Lower leg skin (tissue), 4 donors: ENCODE results near the gene KRTAP2-4. TPM values are rescaled to one million over a fixed set of nuclear protein-coding genes. Genes with fewer than 3 reads are reported as not detected.

Source experiments
- DNase-seq, 2 donors: peaks; one replicate each; pipeline ENCODE4 v3.0.0-alpha.2; 2019; ENCODE audit warnings: low spot score in 2 of 2
- H3K4me3 ChIP-seq: fragments of 200-600 bp; sonication (generic); 2 replicates; pipeline ENCODE4 v1.5.1; 2017; ENCODE audit warnings: mild to moderate bottlenecking, low read depth; ENCODE audit not compliant: poor library complexity, severe bottlenecking
- POLR2A ChIP-seq, 2 donors: fragments of 450-650 bp; IDR thresholded peaks; one replicate each; pipeline ENCODE4 v1.6.1; 2016 to 2017; ENCODE audit warnings: antibody characterized with exemption in 2 of 2, mild to moderate bottlenecking in 1 of 2, moderate library complexity in 1 of 2
- WGBS, 2 donors: methylation state at CpG; one replicate each; pipeline ENCODE4 v1.1.5; 2018; 5-methylcytosine and 5-hydroxymethylcytosine counted together
- intact Hi-C: fragments of 100-400 bp; cut with DNase I; formaldehyde crosslinking; loops from one replicate; pipeline ENCODE4 v1.15.0; 2023; ENCODE audit warnings: low total_unique reads
- total RNA-seq, 4 donors: library from RNA; depleted of rRNA; stranded (reverse); fragments of >200 nt; gene quantifications; one replicate each; pipeline ENCODE4 v1.1.0, GENCODE V29; 2016
- TF ChIP-seq, protein P1 (sequence below), 3 donors: fragments of 450-650 bp; IDR thresholded peaks; one replicate each; pipeline ENCODE4 v1.5.1; 2016; ENCODE audit warnings: antibody characterized with exemption in 3 of 3, mild to moderate bottlenecking in 3 of 3, moderate library complexity in 2 of 3

The KRTAP2-4 gene
- total RNA-seq, 4 donors from 2014 or later = 61.4 TPM; not detected in 3

DNA sequence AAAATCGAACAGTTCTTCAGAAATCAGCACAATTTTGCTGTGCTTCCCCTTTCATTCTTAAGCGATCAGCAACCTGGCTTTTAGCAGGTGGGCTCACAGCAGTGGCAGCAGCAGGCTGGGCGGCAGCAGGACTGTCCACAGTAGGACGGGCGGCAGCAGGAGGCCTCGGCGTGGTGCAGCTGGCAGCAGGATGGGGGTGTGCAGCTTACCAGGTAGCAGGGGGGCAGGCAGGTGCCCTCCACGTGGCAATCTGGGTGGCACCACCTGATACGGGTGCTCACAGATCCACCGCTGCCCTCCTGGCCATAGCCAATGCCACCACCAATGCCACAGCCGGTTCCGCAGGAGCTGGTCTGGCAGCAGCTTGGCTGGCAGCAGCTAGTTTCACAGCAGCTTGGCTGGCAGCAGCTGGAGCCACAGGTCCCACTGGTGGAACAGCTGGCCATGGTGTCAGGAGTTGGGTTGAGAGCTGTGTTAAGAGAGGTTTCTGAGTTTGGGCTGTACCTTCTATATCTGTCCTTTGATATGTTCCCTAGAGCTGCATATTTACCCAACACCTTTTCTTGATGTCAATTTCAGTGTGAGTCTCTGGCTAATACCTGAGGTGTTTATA, 35.9 kb downstream of the KRTAP2-4 start, which contains the start of gene KRTAP1-4:
Gene KRTAP1-4 (minus strand): TSS at position 563 of the 613 bp plus-strand sequence. CDS start 117 bp downstream, at position 446.
- TF ChIP-seq POLR2A (IDR thresholded peaks at IDR 0.05) = no peak
- TF ChIP-seq, protein P1, sequence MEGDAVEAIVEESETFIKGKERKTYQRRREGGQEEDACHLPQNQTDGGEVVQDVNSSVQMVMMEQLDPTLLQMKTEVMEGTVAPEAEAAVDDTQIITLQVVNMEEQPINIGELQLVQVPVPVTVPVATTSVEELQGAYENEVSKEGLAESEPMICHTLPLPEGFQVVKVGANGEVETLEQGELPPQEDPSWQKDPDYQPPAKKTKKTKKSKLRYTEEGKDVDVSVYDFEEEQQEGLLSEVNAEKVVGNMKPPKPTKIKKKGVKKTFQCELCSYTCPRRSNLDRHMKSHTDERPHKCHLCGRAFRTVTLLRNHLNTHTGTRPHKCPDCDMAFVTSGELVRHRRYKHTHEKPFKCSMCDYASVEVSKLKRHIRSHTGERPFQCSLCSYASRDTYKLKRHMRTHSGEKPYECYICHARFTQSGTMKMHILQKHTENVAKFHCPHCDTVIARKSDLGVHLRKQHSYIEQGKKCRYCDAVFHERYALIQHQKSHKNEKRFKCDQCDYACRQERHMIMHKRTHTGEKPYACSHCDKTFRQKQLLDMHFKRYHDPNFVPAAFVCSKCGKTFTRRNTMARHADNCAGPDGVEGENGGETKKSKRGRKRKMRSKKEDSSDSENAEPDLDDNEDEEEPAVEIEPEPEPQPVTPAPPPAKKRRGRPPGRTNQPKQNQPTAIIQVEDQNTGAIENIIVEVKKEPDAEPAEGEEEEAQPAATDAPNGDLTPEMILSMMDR (IDR thresholded peaks at IDR 0.05) = no peak
- 77 to 89% methylated on average over 10 to 12 of the region's 12 CpGs for WGBS, 2 donors
- intact Hi-C loops = no loop called here
- H3K4me3 ChIP-seq = no peak within 1 kb of the TSS
- DNase-seq = no peak

DNA sequence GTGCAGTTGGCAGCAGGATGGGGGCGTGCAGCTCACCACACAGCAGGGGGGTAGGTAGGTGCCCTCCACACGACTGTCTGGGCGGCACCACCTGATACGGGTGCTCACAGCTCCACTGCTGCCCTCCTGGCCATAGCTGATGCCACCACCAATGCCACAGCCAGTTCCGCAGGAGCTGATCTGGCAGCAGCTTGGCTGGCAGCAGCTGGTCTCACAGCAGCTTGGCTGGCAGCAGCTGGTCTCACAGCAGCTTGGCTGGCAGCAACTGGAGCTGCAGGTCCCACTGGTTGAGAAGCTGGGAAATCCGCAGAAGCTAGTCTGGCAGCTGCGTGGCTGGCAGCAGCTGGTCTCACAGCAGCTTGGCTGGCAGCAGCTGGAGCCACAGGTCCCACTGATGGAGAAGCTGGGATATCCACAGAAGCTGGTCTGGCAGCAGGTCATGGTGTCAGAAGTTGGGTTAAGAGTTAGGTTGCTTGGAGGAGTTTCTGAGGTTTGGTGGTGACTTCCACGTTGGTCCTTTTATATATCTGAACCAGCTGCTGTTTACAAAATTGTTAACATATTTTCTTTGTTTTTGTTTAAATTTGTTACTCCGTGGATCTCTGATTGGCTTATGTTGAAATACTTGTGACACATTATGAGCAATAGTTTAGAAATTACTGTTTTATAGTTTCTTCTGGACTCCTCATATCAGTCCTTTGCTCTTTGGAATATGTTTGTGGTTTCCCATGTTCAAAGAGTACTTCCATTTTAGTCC, 38.8 kb downstream of the KRTAP2-4 start, which contains the start of gene KRTAP1-5:
Gene KRTAP1-5 (minus strand): TSS at position 494 of the 757 bp plus-strand sequence. CDS start 53 bp downstream, at position 441.
- H3K4me3 ChIP-seq = no peak within 1 kb of the TSS
- 38 to 43% methylated on average over 5 to 9 of the region's 9 CpGs for WGBS, 2 donors
- no peak for TF ChIP-seq POLR2A (IDR thresholded peaks at IDR 0.05)
- TF ChIP-seq, protein P1 (IDR thresholded peaks at IDR 0.05) = no peak
- intact Hi-C loops = no loop called here
- no peak for DNase-seq

DNA sequence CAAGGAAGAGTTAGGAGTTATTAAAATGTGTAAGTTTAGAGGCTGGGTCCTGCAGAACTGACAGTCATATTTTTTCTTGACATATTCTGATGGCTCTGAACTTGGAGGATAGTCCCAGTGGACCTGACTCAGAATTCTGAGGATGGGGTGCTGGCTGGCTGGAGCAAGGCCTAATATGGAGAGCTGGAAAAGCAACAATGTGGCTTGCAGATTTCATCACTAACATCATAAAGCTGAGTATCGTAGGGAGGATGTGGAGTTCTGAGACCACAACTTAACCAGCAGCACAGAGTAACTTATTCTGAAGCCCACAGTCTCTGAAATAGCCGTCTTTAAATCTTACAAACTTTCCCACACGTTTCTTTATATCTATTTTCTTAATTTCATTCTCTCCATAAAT, 41.0 kb downstream of the KRTAP2-4 start:
- no peak for DNase-seq
- no peak for TF ChIP-seq POLR2A (IDR thresholded peaks at IDR 0.05)
- TF ChIP-seq, protein P1 (IDR thresholded peaks at IDR 0.05) = no peak
- H3K4me3 ChIP-seq = no peak overlapping the region
- intact Hi-C loops = no loop called here
- WGBS, 2 donors = 65 to 70% methylated on average over 3 of the region's 3 CpGs

DNA sequence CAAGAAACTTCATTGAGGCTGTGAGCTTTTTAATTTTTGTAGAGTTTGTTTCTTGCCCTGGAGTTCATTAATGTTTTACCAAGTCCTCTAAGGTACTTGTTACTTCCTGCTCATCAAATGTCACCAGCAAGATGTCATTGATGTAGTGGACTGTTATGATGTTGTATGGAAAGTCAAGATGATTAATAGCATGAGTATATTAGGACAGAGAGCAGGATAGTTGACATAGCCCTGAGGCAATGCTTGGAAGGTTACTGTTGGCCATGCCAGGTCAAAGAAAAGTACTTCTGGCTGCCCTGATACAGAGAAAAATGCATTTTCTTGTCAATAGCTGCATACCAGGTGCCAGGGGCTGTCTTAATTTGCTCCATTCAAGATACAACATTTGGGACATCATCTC, 45.3 kb downstream of the KRTAP2-4 start:
- no peak overlapping the region for H3K4me3 ChIP-seq
- DNase-seq = no peak
- TF ChIP-seq, protein P1 (IDR thresholded peaks at IDR 0.05) = no peak
- TF ChIP-seq POLR2A (IDR thresholded peaks at IDR 0.05) = no peak
- intact Hi-C loops = no loop called here

DNA sequence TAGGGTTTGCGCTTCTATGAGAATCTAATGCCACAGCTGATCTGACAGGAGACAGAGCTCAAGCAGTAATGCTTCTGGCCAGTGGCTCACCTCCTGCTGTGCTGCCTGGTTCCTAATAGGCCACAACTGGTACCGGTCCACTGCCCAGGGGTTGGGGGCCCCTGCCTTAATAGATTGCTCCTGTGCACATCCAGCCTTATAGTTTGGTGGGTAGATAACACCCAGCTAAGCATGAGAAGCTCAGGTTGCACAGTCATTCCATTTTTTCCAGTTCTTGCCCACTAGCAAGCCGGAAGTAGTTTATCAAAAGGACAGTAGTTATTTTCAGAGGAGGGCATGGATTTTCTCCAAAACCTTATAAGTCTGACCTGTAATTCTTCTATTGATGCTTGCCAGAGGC, 46.3 kb downstream of the KRTAP2-4 start:
- no peak overlapping the region for H3K4me3 ChIP-seq
- 91 to 98% methylated on average over 3 of the region's 3 CpGs for whole genome bisulfite sequencing, 2 donors
- no peak for TF ChIP-seq POLR2A (IDR thresholded peaks at IDR 0.05)
- TF ChIP-seq, protein P1 (IDR thresholded peaks at IDR 0.05) = no peak
- no peak for DNase-seq
- intact Hi-C loops = no loop called here
